Keratinocyte (primary cell): ENCODE results near the gene BANK1. TPM values are rescaled to one million over a fixed set of nuclear protein-coding genes. Genes with fewer than 3 reads are reported as not detected.

Experiments used
- DNase-seq: peaks from one replicate; pipeline ENCODE4 v3.0.0-alpha.2; 2011; ENCODE audit warnings: low read depth, missing footprints, low spot score
- FAIRE-seq: peaks from 2 replicates; lab custom pipeline; 2011; peaks lifted over from hg19 to GRCh38; lab: Jason Lieb, UNC
- H2AFZ ChIP-seq: 2 replicates; pipeline ENCODE4 v1.6.0; 2012; ENCODE audit warnings: low read length, control low read depth, inconsistent platforms; ENCODE audit not compliant: control insufficient read depth
- H3K27ac ChIP-seq: 2 replicates; pipeline ENCODE4 v1.5.1; 2011; ENCODE audit warnings: low read length; ENCODE audit not compliant: control insufficient read depth, insufficient read depth
- H3K27me3 ChIP-seq: 3 replicates; pipeline ENCODE4 v1.6.0; 2011; ENCODE audit warnings: low read length; ENCODE audit not compliant: control insufficient read depth, insufficient read depth; ENCODE audit errors: extremely low read depth
- H3K36me3 ChIP-seq, 2 experiments: 2 replicates in 1 of 2; 3 replicates in 1 of 2; pipeline ENCODE4 v1.5.1; 2011; ENCODE audit warnings: low read length in 2 of 2, mild to moderate bottlenecking in 1 of 2; ENCODE audit not compliant: control insufficient read depth in 2 of 2, insufficient read depth in 2 of 2; ENCODE audit errors: extremely low read depth in 1 of 2
- H3K4me1 ChIP-seq: 3 replicates; pipeline ENCODE4 v1.5.1; 2011; ENCODE audit warnings: low read length; ENCODE audit not compliant: control insufficient read depth, insufficient read depth; ENCODE audit errors: extremely low read depth
- H3K4me2 ChIP-seq: 3 replicates; pipeline ENCODE4 v1.6.0; 2011; ENCODE audit warnings: low read depth, low read length; ENCODE audit not compliant: control insufficient read depth, insufficient read depth; ENCODE audit errors: extremely low read depth
- H3K4me3 ChIP-seq, 3 experiments: fragments of 200-600 bp in 1 of 3; sonication (generic) in 1 of 3; 2 replicates in 2 of 3; 3 replicates in 1 of 3; pipeline ENCODE4 v1.5.1; 2011 to 2016; ENCODE audit warnings: low read length in 3 of 3, mild to moderate bottlenecking in 3 of 3, control low read depth in 2 of 3, inconsistent platforms in 1 of 3, low read depth in 1 of 3, mixed read lengths in 1 of 3, mixed run types in 1 of 3, moderate library complexity in 1 of 3; ENCODE audit not compliant: control insufficient read depth in 2 of 3, insufficient read depth in 2 of 3; ENCODE audit errors: extremely low read depth in 1 of 3
- H3K79me2 ChIP-seq: 2 replicates; pipeline ENCODE4 v1.6.0; 2012; ENCODE audit warnings: low read length; ENCODE audit not compliant: control insufficient read depth, insufficient read depth
- H3K9ac ChIP-seq: 3 replicates; pipeline ENCODE4 v1.6.0; 2011; ENCODE audit warnings: low read length; ENCODE audit not compliant: control insufficient read depth, insufficient read depth; ENCODE audit errors: extremely low read depth
- H3K9me1 ChIP-seq: 3 replicates; pipeline ENCODE4 v1.6.0; 2011; ENCODE audit warnings: low read length; ENCODE audit not compliant: control insufficient read depth, insufficient read depth; ENCODE audit errors: extremely low read depth
- H3K9me3 ChIP-seq: 2 replicates; pipeline ENCODE4 v1.5.1; 2012; ENCODE audit warnings: low read depth, low read length; ENCODE audit not compliant: control insufficient read depth
- H4K20me1 ChIP-seq: 3 replicates; pipeline ENCODE4 v1.6.0; 2011; ENCODE audit warnings: low read length; ENCODE audit not compliant: control insufficient read depth, insufficient read depth; ENCODE audit errors: extremely low read depth
- EZH2 ChIP-seq: IDR thresholded peaks from one replicate; pipeline ENCODE4 v1.6.1; 2012; ENCODE audit warnings: inconsistent platforms, mild to moderate bottlenecking, low read length, moderate library complexity
- dilution Hi-C: fragments of 300-500 bp; cut with MboI; formaldehyde crosslinking; loops from one replicate; pipeline ENCODE4 v1.7.0; 2020; ENCODE audit warnings: low sequenced_read_pairs; ENCODE audit not compliant: extremely low pct_ligation_motif_present
- polyA plus RNA-seq, 5 experiments: library from polyadenylated mRNA; depleted of rRNA in 3 of 5; stranded (reverse) in 3 of 5; stranded (forward) in 1 of 5; unstranded in 1 of 5; fragments of >200 nt; gene quantifications; 1 replicate in 1 of 5; 2 replicates in 3 of 5; 3 replicates in 1 of 5; pipeline versions ENCODE4 v1.2.1 to v1.2.3, GENCODE V29; 2011 to 2012; ENCODE audit warnings: missing spikeins in 2 of 5, low read depth in 1 of 5, low replicate concordance in 1 of 5
- TF ChIP-seq, protein P1 (sequence below), 3 experiments: IDR thresholded peaks in 1 of 3; conservative IDR thresholded peaks in 1 of 3; optimal IDR thresholded peaks in 1 of 3; 2 replicates in 2 of 3; 3 replicates in 1 of 3; pipeline versions ENCODE3 to v1.5.1; 2011; ENCODE audit warnings: low read length in 3 of 3, mild to moderate bottlenecking in 3 of 3, moderate library complexity in 2 of 3, control low read depth in 1 of 3, inconsistent platforms in 1 of 3; ENCODE audit not compliant: insufficient read depth in 2 of 3; ENCODE audit errors: extremely low read depth in 1 of 3

The BANK1 gene
- polyA plus RNA-seq, 1 donor (not counting 4 experiments of a cell fraction or from before 2014, with no cell fraction given): 0.25 TPM

DNA sequence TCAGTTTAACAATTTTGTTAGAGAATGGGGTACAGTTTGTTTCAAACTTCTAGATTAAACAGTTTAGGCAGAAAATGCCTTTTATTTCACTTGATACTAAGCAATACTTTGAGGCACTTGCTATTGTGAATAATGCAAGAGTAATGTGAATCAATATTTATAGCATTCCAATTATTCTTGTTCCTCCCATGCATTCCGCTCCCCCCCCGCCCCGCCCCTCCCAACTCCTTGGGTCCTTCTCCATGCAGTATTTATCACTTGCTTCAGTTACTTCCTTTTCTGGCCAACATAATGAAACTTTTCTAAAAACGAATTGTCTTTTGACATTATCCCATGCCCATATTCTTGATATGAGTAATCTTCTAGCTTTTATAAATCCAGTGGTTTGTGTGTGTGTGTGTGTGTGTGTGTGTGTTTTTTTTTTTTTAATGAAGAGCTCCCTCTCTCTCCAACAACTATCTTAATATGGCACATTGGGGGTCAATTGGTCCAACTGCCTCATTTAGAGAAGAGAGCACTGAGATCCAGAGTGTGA, 1.6 kb downstream of the BANK1 start:
- Histone ChIP-seq H4K20me1 (no peaks in the 10 kb centered on the region), H3K9ac (no peak overlapping the region), H3K4me1 (peaks cover 6% of the 10 kb centered on the region), H3K27me3 (no peaks in the 10 kb centered on the region), H3K36me3 (no peaks in the 10 kb centered on the region), H3K4me3 (no peak overlapping the region), H3K27ac (no peak overlapping the region), H3K9me3 (no peaks in the 10 kb centered on the region), H3K79me2 (no peaks in the 10 kb centered on the region), H2AFZ (no peak overlapping the region), H3K9me1 (no peaks in the 10 kb centered on the region), H3K4me2 (no peak overlapping the region)
- no peak for DNase-seq
- dilution Hi-C loops: no loop called here
- no peak for TF ChIP-seq EZH2
- TF ChIP-seq, protein P1, sequence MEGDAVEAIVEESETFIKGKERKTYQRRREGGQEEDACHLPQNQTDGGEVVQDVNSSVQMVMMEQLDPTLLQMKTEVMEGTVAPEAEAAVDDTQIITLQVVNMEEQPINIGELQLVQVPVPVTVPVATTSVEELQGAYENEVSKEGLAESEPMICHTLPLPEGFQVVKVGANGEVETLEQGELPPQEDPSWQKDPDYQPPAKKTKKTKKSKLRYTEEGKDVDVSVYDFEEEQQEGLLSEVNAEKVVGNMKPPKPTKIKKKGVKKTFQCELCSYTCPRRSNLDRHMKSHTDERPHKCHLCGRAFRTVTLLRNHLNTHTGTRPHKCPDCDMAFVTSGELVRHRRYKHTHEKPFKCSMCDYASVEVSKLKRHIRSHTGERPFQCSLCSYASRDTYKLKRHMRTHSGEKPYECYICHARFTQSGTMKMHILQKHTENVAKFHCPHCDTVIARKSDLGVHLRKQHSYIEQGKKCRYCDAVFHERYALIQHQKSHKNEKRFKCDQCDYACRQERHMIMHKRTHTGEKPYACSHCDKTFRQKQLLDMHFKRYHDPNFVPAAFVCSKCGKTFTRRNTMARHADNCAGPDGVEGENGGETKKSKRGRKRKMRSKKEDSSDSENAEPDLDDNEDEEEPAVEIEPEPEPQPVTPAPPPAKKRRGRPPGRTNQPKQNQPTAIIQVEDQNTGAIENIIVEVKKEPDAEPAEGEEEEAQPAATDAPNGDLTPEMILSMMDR (optimal IDR thresholded peaks at IDR 0.05 in 1 of 3, IDR thresholded peaks at IDR 0.05 in 1 of 3, conservative IDR thresholded peaks at IDR 0.05 in 1 of 3; ENCODE audit: extremely low read depth in 1 of 3, insufficient read depth in 2 of 3, low read length in 3 of 3): no peak
- no peak for FAIRE-seq

DNA sequence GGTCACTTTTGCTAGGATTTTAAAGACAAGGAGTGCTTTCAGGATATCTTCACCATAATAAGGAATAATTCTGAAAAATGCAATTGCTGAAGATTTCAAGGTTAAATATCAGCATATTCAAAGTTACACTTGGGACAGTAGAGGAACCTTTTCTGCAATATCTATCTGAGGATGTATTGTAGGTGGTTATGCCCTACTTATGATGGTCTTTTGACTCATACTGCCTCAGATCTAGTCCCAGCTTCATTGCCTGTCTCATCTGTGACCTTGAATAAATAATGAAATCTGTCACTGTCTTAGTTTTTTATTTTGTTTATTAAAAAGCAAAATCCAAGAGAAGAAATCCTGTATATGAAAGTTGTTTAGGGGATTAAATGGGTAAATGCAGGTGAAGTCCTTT, 2.9 kb downstream of the BANK1 start:
- no peak overlapping the region for H3K9ac ChIP-seq
- no peak for TF ChIP-seq EZH2
- TF ChIP-seq, protein P1 (optimal IDR thresholded peaks at IDR 0.05 in 1 of 3, IDR thresholded peaks at IDR 0.05 in 1 of 3, conservative IDR thresholded peaks at IDR 0.05 in 1 of 3; ENCODE audit: extremely low read depth in 1 of 3, insufficient read depth in 2 of 3, low read length in 3 of 3): no peak
- H3K4me2 ChIP-seq: no peak overlapping the region
- H4K20me1 ChIP-seq: no peaks in the 10 kb centered on the region
- H3K4me1 ChIP-seq: peaks cover 6% of the 10 kb centered on the region
- H3K9me1 ChIP-seq: no peaks in the 10 kb centered on the region
- no peaks in the 10 kb centered on the region for H3K9me3 ChIP-seq
- H3K27ac ChIP-seq: no peak overlapping the region
- FAIRE-seq (no peak), DNase-seq (no peak)
- H2AFZ ChIP-seq: no peak overlapping the region
- no peaks in the 10 kb centered on the region for H3K36me3 ChIP-seq
- no peaks in the 10 kb centered on the region for H3K27me3 ChIP-seq
- H3K4me3 ChIP-seq: no peak overlapping the region
- no peaks in the 10 kb centered on the region for H3K79me2 ChIP-seq
- dilution Hi-C loops: no loop called here
